HG03108 (cell line): ENCODE results near the gene MECP2.

ENCODE experiments used
- ATAC-seq: cut with Tn5 transposase; IDR thresholded peaks from one replicate; pipeline ENCODE4 v1.9.1; 2021; ENCODE audit warnings: moderate library complexity; ENCODE audit not compliant: unreplicated experiment

The MECP2 gene

DNA sequence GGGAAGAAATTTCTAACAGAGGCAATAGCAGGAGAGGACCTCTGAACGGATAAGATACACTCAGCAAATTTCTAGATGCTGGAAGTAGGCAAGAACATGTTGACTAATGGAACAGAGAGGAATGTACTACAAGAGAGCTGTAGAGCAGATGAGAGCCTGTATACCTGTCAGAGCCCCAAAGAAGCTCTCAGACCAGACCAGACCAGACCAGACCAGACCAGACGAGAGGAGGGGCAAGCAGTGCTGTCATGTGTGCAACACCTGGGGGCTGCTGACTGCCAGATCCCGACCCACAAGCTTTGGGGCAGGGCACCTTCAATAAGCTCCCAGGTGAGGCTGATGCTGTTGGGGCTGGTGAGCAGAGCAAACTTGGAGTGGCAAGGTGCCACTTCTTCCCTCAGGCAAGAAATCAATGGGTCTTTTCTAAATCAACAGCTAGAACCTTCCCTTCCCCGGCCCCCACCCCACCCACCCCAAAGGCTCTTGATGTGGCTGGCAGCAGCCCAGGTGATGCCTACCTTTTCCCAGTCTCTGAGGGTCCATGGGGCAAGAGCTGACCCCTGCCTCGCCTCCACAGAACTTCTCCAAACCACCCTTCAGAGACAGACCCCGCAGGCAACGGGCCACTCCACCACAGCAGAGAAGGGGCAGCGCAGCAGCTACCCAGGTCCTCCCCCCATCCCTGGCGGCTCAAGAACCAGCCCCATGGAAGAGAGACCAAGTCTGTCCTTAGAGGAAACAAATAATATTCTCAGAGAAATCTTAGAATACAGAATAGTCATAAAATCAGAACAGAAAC is 32.7 kb downstream of the MECP2 start:
- ATAC-seq = no peak

DNA sequence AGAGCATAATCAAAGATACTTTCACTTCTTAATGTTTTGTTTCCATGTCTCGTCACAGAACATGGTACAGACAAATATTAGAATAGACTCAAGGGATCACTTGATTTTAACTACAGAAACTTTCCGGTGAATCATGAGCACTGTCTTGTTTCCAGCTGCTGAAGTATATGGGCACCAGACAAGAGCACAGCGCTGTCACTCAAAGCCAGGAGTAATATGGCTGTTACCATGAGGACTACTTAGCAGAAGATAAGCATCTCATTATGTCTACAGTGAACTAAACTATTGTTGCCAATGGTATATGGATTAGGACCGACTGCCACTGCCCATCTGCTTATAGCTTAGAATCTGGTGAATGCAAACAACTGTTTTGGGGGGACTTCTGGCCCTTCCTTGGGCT is 34.3 kb downstream of the MECP2 start:
- no peak for ATAC-seq

DNA sequence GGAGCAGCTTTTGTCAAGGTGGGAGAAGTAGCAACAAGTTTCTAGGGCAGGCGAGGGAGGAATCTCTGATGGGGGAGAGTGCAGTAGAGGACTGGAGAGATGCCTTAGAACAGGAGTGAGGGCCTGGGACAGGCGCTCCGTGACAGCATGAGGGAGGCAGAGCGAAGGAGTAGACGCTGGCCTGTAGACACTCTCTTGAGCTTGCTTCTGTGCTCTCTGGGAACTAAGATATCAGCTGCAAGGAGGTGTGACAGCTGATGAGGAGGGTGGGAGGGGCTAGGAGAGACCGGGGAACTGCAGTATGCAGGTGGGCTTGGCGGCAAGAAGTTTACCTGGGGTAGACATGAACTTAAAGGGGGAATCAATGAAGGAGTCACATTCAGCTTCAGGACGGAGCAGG is 35.7 kb downstream of the MECP2 start:
- ATAC-seq = no peak

DNA sequence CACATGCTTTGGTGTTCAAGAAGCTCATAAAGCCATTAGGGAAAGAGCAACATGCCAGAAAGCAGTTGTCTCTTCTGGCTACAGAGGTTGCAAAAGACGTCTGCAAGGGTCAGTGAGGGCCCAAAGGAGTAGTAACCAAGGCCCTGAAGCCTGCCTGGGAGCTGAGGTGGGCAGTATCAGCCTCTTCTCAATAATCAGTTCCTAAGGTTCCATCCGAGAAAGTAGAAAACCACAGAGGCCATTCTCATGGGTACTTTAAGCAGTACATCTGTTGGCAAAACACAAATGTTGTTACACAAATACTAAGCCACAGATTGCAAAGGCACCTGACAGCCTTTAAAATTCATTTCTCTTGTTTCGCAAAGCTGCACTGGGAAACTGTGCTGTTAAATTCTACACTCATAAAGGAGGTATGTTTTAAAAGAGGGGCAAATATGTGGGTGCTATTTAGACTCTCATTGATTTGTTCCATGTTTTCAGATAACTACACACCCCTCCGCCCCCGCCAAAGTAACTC is 37.7 kb downstream of the MECP2 start:
- ATAC-seq = no peak

DNA sequence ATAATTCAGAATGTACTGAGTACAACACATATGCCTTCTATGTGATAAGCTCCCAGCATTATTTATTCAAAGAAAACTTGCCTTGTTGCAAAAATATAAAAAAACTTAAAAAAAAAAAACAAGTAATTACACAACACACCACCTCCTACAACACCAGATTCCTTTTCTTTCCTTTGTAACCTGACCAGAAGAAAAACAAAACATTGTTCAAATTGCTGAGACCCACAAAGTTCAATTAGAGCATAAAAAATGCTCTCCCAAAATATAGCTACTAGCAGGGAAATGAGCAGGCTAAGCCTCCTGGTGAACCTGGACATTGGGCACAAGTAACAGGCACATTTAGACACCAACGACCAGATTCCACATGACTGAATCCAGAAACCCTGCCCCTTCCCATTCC is 38.3 kb downstream of the MECP2 start:
- ATAC-seq = no peak

DNA sequence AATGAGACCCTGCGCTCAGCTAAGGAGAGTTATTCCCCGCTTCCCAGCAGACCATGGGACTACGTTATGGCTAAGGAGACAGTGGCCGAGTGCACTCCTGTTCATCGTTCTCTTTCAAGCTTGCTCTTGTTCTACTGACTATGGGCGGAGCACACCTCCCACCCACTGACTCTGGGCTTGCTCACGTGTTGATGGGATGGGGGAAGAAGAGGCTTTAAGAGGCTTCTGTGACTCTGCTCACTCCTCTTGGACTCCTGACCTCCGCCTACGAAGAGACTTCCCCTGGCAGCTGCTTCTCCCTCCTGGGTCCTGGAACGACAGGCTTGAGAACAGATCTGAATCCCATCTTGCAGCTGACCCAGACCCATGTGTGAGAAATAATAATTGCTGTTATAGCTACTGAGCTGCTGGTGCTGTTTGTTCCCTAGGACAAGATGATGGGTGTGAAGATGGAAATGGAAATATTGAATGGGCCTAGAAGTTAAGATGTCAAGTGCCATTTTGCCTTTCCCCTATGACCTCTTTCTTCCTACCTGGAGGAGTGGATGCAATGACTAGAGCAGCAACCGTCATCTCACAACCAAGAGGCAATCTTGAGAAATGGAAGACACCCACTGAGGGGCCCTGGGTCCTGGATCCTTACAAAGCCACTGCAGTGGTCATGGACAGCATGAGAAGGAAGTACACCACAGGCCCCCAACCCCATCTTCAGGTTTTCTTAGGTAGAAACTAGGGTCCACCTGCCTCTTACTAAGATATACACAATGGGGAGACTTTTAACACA is 39.1 kb downstream of the MECP2 start:
- no peak for ATAC-seq

DNA sequence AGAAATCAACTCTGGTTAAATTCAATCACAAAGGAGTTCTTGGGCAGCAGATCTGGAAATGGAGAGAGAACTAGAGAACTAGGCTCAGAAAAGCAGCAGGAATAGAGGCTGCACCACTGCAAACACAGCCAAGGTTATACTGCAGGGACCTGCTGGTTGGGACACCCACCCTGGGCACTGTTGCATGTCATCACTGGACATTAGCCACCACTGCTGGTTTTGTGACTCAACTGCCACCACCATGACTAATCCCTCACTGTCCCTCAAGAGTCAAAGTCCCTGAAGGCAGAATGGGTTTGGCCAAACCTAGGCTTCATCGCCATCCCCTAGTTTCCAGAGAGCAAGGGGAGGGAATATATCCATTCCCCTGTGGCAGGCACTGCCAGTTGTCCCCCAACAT is 39.7 kb downstream of the MECP2 start:
- no peak for ATAC-seq

DNA sequence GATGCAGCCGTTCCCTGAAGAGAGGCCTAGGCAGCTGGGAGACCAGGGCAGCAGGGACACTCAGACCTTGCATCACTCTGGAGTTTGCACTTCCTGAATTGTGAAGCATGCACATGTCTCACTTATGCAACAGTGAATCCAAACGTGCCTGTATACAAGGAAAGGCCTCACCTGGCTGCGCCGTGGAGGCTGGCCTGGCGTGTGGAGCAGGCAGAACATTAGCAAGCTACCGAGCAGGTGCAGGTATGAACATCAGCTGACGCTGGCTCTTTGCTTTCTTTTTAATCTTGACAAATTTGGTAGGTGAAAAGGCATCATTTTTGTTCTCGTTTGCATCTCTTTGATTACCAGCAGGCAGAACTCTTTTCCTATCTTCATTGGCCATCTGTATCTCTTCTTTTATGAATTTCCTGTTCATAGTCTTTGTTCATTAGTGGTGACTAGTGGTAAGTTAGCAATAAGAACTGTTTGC is 40.7 kb downstream of the MECP2 start:
- ATAC-seq = no peak

DNA sequence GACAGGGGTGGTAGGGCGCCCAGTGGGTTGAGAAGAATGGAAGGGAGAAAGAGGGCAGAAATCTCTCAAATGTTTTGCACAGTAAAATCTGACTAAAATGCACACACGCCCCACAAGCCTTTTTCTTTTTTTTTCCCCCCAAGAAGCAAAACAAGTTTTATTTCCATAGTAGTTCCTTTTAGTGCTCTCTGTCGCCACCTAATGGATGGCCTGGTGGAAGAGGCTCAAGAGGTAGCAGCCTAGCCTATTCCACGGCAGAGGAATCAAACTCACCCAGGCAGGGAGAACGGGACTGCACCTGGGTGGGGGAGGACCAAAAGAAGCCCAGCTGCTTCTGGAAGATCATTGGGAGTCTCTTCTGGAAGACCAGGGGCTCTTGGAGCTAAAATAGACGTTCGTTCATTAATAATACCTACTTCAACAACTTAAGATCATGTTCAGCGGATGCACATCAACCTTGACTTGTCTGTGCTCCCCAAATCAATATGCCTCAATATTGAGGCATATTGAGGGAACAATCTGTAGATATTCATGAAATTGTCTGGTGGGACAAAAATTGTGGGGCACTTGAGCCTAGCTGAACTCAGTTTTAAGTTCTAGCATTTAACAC is 46.2 kb downstream of the MECP2 start:
- no peak for ATAC-seq

DNA sequence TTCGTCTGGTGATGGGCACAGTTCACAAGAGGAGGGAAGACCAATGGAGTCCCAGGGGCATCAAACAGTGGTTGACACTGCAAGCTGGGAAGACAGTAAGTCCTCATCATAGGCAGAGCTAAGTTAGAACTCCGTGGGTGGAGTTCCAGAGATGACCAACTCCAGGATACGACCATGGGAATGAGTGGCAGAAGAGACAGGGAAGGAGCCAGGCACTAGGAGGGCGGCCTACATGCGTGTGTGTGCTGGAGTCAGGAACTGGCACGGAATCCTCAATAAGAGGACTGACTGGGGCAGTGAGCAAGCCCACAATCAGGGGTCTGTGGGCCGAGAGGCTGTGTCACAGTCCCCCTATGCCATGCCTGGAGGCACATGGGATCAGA is 47.4 kb downstream of the MECP2 start:
- ATAC-seq = no peak

DNA sequence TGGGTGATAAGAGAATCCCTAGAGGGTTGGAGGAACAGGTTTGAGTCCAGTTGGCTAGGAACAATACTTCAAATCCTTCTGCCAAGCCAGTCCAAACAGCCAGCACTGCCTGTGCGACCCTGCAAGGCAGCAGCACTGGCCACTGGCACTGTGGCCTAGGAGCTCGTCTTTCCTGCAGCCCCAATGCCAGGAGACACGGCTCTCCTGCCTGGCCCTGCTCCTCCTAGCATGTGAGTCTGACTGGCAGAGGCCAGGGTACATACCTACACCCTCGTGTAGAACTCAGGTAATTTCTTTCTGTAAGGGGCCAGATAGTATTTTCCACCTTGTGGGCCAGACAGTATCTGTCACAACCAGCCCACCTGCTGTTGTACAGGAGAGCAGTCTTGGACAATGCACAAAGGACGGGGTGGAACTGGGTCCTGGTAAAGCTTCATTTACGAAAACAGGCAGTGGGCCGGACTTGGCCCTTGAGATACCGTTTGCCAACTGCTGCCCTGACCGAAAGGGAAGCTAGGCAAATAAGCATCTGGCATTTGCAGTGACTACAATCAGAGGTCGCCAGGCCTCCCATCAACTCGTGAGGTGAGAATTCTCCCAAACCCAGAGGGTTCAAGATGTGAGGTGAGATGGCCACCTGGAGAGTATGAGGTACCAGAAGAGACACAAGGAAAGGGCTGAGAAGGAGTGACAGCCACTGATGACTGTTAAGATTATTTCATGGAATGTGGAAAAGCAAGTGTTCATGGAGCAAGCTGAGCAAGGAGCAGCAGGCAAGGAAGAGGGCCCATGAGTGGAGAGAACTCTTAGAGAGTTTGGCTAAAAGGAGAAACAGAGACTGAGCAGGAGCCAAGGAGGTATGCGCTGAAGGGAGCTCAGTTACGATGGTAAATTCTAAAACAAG is 48.1 kb downstream of the MECP2 start:
- no peak for ATAC-seq

DNA sequence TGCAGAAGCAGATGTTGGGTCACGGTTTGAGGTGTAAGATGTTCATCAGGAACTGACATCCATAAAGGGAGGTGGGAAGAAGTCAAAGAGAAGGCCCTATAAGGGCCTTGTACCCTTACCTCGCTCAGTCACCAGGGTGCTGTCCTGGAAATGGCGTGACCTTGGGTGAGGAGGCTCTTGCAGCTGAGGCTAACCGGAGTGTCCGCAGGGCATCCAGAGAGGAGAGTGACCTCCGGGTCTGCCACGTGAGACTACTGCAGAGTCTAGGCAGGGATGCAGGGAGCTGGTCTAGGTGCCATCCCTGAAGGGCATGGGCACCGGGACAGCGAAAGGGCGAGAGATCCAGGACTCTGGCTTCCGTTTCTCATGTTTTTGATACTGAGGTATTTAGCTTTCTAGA is 49.1 kb downstream of the MECP2 start:
- no peak for ATAC-seq

DNA sequence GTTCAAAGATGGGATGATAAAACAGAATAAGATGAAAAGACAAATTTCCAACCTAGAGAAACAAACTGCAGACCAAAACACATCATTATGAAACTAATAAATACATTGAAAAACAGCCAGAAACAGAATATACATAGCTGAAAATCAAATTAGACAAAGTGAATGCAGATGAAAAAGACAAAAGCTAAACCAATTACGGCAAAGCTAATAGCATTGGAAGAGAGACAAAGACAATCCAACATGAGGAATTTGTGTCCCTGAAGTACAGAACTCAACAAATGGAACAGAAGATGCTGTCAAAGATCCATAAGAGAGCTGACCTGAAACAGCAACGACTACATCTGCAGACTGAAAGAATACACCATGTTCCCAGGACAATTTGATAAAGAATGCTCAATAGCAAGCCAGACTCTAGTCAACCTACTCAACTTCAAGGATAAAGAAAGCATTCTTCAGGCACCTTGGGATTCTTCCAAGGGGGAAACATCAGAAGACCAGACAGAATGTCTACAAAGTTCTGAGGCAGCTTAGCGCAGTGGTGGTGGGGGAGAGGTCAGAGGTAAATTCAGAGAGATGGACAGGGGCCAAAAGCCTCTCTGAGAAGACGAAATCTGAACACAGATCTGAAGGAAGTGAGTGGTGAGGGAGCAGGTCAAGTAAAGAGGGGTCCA is 50.4 kb downstream of the MECP2 start:
- ATAC-seq = no peak

DNA sequence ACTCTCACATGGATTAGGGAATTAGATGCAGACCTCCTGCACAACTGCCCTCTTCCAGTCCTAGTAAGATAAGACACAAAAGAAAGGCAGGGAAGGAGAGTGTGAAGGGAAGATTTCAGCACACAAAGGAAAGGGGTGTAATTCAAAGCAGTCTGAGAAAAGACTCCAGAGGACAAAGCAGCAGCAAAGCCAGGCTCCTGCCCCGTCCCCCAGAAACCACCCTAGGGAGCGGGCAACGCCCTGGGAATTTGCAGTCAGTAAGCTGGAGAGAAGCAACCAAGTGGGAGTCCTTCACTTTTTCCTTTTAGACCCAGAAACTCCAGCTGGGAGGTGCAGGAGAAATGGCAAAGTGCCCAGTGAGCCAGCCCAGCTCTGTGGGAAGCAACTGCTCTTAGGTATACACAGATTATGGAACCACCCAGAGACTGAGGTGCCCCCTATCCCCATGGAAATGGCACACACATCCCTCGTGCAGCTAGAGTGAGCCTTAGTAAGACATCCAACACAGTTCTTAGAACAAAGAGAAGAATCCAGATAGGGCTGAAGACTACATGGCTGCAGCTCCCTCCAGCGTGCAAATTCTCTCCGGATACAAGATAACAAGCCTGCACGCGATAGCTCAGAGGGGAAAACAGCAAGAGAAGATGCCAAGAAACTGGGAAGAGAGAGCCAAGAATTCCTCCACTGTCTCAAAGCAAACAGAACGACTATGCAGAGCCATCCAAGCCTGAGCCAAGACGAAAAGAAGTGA is 51.3 kb downstream of the MECP2 start:
- ATAC-seq = no peak

DNA sequence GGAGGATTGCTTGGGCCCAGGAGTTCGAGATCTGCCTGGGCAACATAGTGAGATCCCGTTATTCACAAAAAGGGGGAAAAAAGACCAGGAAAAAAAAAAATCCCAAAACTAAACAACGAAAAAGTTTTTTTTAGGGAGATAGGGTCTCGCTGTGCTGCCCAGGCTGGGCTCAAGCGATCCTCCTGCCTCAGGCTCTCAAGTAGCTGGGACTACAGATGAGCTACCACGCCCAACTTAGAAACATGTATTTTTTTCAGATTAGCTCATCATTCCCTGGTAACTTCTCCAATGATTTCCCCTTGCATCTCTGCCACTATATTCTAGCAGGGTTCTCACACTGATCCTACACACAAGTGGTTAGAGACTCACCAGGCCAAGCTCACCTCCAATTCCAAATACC is 53.4 kb downstream of the MECP2 start:
- ATAC-seq = no peak

DNA sequence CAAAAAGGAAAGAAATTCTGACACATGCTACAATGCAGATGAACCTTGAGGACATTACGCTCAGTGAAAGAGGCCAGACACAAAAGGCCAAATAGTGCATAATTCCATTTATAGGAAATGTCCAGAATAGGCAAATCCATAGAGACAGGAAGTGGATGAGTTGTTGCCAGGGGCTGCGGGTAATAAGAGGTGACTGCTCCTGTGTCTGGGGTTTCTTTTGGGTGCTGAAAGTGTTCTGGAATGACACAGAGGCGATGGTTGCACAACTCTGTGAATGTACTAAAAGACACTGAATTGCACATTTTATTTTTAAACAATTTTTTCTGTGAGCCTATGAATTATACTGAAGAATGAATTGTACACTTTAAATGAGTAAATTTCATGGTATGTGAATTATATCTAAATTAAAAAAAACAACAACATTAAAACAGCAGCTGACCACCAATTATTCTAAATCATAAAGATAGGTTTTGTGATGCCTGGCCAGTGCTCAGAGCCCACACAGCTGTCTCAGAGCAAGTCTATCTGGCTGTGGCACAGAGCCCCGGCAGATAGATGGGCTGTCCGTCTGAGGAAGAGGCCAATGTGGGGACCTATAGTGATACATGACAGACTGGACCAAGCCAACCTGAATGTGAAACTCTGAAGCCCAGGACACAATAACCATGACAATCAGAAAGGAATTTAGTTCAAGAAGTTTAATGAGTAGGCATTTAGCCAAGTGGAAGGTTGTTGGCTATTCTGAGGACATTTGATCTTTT is 54.3 kb downstream of the MECP2 start:
- no peak for ATAC-seq

DNA sequence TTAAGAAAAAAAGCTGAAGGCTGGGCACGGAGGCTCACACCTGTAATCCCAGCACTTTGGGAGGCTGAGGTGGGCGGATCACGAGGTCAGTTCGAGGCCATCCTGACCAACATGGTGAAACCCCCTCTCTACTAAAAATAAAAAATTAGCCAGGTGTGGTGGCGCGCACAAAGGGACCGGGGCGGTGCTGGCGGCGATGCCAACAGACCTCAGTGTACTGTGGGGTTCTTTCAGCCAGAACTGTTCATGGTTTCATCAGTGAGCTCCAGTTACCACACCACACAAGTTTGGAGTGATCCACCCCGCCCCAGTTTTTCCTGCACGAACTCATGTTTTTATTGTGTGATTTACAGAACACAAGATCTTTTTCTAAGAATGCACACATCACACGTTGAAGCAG is 56.7 kb downstream of the MECP2 start:
- no peak for ATAC-seq

DNA sequence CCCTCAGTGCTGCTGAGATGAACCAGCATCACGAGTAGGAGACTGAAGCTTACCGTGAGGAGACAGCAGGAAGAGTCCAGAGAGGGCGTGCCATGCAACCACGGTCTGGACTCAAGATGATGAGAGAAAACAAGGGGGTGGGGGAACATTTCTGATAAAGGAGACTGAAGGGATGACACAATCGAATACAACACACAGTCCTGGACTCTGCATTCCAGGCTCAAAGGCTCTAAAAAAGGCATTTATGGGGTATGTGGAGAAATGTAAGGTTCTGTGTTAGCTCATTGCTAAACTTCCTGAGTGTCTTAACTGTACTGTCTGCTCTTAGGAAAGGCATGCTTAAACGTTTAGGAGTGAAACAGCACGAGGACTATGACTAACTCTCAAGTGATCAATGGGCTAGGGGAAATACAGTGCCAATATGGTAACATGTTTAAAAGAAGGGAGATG is 57.2 kb downstream of the MECP2 start:
- no peak for ATAC-seq

DNA sequence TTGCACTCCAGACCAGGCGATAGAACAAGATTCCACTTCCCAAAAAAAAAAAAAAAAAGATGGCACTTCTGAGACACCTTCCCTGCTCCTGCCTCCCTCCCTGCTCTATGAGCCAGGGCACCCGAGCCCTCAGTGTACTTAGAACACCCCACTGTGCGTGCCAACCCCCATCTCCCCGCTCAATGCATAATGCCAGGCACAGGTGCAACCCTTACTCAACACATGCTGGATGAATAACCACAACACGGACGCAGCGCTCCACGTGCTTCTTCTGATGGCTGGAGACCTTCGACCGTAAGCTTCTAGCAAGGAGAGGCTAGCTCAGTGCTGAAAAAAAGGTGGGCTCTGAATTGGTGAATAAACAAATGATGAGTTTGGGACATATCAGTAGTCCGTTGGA is 57.9 kb downstream of the MECP2 start:
- no peak for ATAC-seq
